ENCODE results near the gene POU2F2.

- TF ChIP-seq CTCF (IDR thresholded peaks at IDR 0.05) (no peak), POLR2A (IDR thresholded peaks at IDR 0.05) (peak; percentile 90)
These were observed 56.4 kb downstream of the POU2F2 start, which contains the start of gene ZNF574 for GRCh38 chr19:42075616-42076379.
